ENCODE measurements around the gene GRM7. TPM values are rescaled to one million over a fixed set of nuclear protein-coding genes. Genes with fewer than 3 reads are reported as not detected.

Gene GRM7
- total and polyA plus RNA-seq, 8 donors = 0.05 to 2.2 TPM; not detected in 6

DNA sequence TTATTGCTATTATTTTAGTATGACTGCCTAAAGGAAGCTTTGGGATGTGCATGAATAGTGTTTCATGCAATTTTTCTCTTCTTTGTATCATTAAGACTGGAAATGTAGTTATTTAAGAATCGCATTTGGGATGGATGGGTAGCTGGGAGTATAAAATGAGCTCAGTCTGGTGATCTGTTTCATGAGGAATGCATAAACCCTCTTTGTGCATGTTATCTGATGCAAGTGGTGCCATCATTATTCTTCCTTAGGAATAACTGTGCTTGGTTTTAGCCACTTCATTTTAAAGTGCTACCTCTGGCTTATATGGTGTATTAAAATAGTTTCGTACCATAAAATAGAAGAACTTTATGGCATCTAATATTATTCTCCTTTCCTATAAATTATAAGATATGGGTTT, 535.6 kb downstream of the GRM7 start:
- TF ChIP-seq POLR2AphosphoS5 (IDR thresholded peaks at IDR 0.05) (no peak), POLR2A (IDR thresholded peaks at IDR 0.05) (no peak), EP300 (IDR thresholded peaks at IDR 0.05) (no peak)
- TF ChIP-seq, protein P1, sequence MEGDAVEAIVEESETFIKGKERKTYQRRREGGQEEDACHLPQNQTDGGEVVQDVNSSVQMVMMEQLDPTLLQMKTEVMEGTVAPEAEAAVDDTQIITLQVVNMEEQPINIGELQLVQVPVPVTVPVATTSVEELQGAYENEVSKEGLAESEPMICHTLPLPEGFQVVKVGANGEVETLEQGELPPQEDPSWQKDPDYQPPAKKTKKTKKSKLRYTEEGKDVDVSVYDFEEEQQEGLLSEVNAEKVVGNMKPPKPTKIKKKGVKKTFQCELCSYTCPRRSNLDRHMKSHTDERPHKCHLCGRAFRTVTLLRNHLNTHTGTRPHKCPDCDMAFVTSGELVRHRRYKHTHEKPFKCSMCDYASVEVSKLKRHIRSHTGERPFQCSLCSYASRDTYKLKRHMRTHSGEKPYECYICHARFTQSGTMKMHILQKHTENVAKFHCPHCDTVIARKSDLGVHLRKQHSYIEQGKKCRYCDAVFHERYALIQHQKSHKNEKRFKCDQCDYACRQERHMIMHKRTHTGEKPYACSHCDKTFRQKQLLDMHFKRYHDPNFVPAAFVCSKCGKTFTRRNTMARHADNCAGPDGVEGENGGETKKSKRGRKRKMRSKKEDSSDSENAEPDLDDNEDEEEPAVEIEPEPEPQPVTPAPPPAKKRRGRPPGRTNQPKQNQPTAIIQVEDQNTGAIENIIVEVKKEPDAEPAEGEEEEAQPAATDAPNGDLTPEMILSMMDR (IDR thresholded peaks at IDR 0.05) = no peak
- WGBS, 5 donors = 91 to 99% (median 93%) methylated on average over 2 of the region's 2 CpGs
- Histone ChIP-seq H3K27ac (no peak overlapping the region), H3K36me3 (no peaks in the 10 kb centered on the region), H3K9me3 (no peaks in the 10 kb centered on the region), H3K4me3 (no peak overlapping the region), H3K27me3 (no peaks in the 10 kb centered on the region), H3K4me1 (no peaks in the 10 kb centered on the region)
- intact Hi-C loops (cut with DNase I; ENCODE audit: low total_unique reads) = no loop called here
- no peak for DNase-seq

DNA sequence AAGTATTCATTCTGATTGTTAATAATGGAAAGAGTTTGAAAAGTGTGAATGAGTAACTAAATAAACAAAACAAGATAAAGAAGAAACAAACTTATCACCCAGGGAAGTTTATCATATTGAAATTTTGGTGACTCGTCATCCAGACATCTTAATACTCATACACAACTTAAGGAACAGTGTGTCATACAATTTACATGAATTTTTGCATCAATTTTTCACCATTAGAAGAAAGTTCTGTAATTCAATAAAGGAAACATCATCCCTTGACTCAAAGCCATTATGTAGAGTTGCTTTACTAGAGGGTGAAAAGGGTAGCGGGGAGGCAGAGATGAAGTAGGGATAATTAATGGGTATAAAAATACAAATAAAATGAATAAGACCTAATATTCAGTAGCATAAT, 536.2 kb downstream of the GRM7 start:
- no peak overlapping the region for H3K4me3 ChIP-seq
- WGBS, 5 donors = 69 to 80% (median 71%) methylated on average over 2 of the region's 2 CpGs

DNA sequence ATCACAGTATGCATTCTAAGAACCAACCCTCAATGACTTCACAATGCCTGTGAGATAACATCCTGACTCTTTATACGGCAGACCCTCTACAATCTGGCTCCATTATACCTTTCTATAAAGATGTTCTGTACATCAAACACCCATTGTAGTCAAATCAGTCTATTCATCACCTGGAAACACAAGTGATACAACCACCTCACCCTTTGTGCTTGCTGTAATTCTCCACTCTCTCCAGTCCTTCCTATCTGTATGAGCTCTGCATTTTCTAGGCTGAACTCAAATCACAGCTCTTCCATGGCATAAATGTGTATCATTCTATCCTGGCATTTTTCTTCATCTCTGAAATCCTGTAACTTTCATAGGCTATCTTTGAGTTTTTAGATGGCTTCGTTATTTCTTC, 539.4 kb downstream of the GRM7 start:
- Histone ChIP-seq H3K27ac (no peak overlapping the region), H3K9me3 (no peaks in the 10 kb centered on the region), H3K4me3 (no peak overlapping the region), H3K36me3 (no peaks in the 10 kb centered on the region), H3K27me3 (no peaks in the 10 kb centered on the region), H3K4me1 (no peaks in the 10 kb centered on the region)
- WGBS, 5 donors = 76 to 84% (median 78%) methylated on average over 2 of the region's 2 CpGs
- TF ChIP-seq POLR2A (IDR thresholded peaks at IDR 0.05) = no peak
- TF ChIP-seq, protein P1 (IDR thresholded peaks at IDR 0.05) = no peak
- intact Hi-C loops (cut with DNase I; ENCODE audit: low total_unique reads) = no loop called here
- no peak for DNase-seq

More for the DNA sequence above, 536.2 kb downstream of the GRM7 start:
- DNase-seq = no peak
- no peaks in the 10 kb centered on the region for H3K4me1 ChIP-seq
- no peak for TF ChIP-seq POLR2A (IDR thresholded peaks at IDR 0.05)
- no peak for TF ChIP-seq POLR2AphosphoS5 (IDR thresholded peaks at IDR 0.05)
- no peak for TF ChIP-seq EP300 (IDR thresholded peaks at IDR 0.05)
- TF ChIP-seq, protein P1 (IDR thresholded peaks at IDR 0.05) = no peak
- intact Hi-C loops (cut with DNase I; ENCODE audit: low total_unique reads) = no loop called here
- no peak overlapping the region for H3K27ac ChIP-seq
- no peaks in the 10 kb centered on the region for H3K9me3 ChIP-seq
- H3K27me3 ChIP-seq = no peaks in the 10 kb centered on the region
- no peaks in the 10 kb centered on the region for H3K36me3 ChIP-seq

DNA sequence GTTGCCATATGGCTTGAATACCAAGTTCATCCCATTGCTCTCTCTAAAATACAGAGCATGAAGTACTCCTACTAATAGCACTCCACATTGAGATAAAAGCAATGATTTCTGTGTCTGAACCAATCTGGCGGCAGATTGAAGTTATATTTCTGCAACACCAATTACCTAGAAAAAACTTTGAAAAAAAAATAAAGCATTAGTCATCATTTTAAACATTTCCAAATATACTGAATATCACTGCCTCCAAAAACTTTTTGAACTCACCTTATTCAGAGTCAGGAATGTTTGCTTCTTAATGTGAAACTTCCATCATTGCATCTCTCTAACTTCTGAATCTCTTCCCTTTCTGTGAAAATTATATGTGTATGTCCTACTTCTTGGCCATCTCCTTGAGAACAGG, 540.5 kb downstream of the GRM7 start:
- H3K4me1 ChIP-seq = no peaks in the 10 kb centered on the region
- H3K4me3 ChIP-seq = no peak overlapping the region
- H3K9me3 ChIP-seq = no peaks in the 10 kb centered on the region
- TF ChIP-seq EP300 (IDR thresholded peaks at IDR 0.05) = no peak
- TF ChIP-seq POLR2A (IDR thresholded peaks at IDR 0.05) = no peak
- TF ChIP-seq, protein P1 (IDR thresholded peaks at IDR 0.05) = no peak
- TF ChIP-seq POLR2AphosphoS5 (IDR thresholded peaks at IDR 0.05) = no peak
- DNase-seq = no peak
- intact Hi-C loops (cut with DNase I; ENCODE audit: low total_unique reads) = no loop called here
- WGBS, 5 donors = 89 to 100% (median 98%) methylated on average over 1 of the region's 1 CpG
- no peaks in the 10 kb centered on the region for H3K27me3 ChIP-seq
- H3K36me3 ChIP-seq = no peaks in the 10 kb centered on the region
- no peak overlapping the region for H3K27ac ChIP-seq
